ENCODE data around the gene CEP192. TPM values are rescaled to one million over a fixed set of nuclear protein-coding genes. Genes with fewer than 3 reads are reported as not detected.

CEP192 gene
- total RNA-seq, 1 donor from 2014 or later = 13.9 TPM

GRCh38 chr18:13032173-13032572 is 41.0 kb downstream of the CEP192 start:
- peaks cover 15% of the 10 kb centered on the region for H3K4me1 Mint-ChIP-seq (ENCODE audit: low read depth, unreplicated experiment)
- Histone ChIP-seq H3K4me3 (ENCODE audit: insufficient read depth, low read depth, low read length) (no peak overlapping the region), H3K9me3 (ENCODE audit: insufficient read depth, low read depth, low read length) (no peaks in the 10 kb centered on the region), H3K27me3 (ENCODE audit: insufficient read depth, low read length) (no peaks in the 10 kb centered on the region), H4K20me1 (ENCODE audit: insufficient read depth, low read length) (no peaks in the 10 kb centered on the region), H3K9ac (ENCODE audit: low read length) (no peak overlapping the region), H3K79me2 (ENCODE audit: insufficient read depth, low read length) (peaks cover 8% of the 10 kb centered on the region), H2AFZ (ENCODE audit: low read depth, low read length) (no peak overlapping the region), H3K27ac (ENCODE audit: low read depth, low read length) (no peak overlapping the region), H3K4me1 (ENCODE audit: insufficient read depth, low read length) (no peaks in the 10 kb centered on the region), H3K4me2 (ENCODE audit: low read length) (no peak overlapping the region), H3K36me3 (ENCODE audit: insufficient read depth, low read length) (peaks cover 26% of the 10 kb centered on the region)
- no peak overlapping the region for H3K4me3 Mint-ChIP-seq (ENCODE audit: unreplicated experiment)
- peaks cover 19% of the 10 kb centered on the region for H3K36me3 Mint-ChIP-seq (ENCODE audit: low read depth, unreplicated experiment)
- no peaks in the 10 kb centered on the region for H3K9me3 Mint-ChIP-seq (ENCODE audit: unreplicated experiment)
- TF ChIP-seq CTCF (IDR thresholded peaks at IDR 0.05; ENCODE audit: insufficient read depth, low read depth, low read length) = no peak
- TF ChIP-seq EZH2 (IDR thresholded peaks at IDR 0.05; ENCODE audit: insufficient read depth, low read length) = no peak
- H3K27me3 Mint-ChIP-seq (ENCODE audit: low read depth, unreplicated experiment) = no peaks in the 10 kb centered on the region
- no peak overlapping the region for H3K27ac Mint-ChIP-seq (ENCODE audit: unreplicated experiment)
- FAIRE-seq = no peak
- DNase-seq (ENCODE audit: low read depth) = no peak

- Mint-ChIP-seq H3K27ac (ENCODE audit: unreplicated experiment) (peak overlapping the region; percentile 43), H3K4me1 (ENCODE audit: low read depth, unreplicated experiment) (peaks cover 7% of the 10 kb centered on the region)
- TF ChIP-seq CTCF (IDR thresholded peaks at IDR 0.05; ENCODE audit: insufficient read depth, low read depth, low read length) = no peak
- TF ChIP-seq EZH2 (IDR thresholded peaks at IDR 0.05; ENCODE audit: insufficient read depth, low read length) = no peak
These were observed 44.2 kb downstream of the CEP192 start for GRCh38 chr18:13035249-13035914.

GRCh38 chr18:13036622-13037320 is 45.6 kb downstream of the CEP192 start:
- no peak for FAIRE-seq
- Mint-ChIP-seq H3K4me3 (ENCODE audit: unreplicated experiment) (no peak overlapping the region), H3K27ac (ENCODE audit: unreplicated experiment) (no peak overlapping the region)

More at GRCh38 chr18:13035249-13035914, 44.2 kb downstream of the CEP192 start:
- Histone ChIP-seq H2AFZ (ENCODE audit: low read depth, low read length) (no peak overlapping the region), H3K27ac (ENCODE audit: low read depth, low read length) (no peak overlapping the region), H3K9ac (ENCODE audit: low read length) (no peak overlapping the region), H3K9me3 (ENCODE audit: insufficient read depth, low read depth, low read length) (no peaks in the 10 kb centered on the region), H4K20me1 (ENCODE audit: insufficient read depth, low read length) (no peaks in the 10 kb centered on the region), H3K27me3 (ENCODE audit: insufficient read depth, low read length) (no peaks in the 10 kb centered on the region), H3K79me2 (ENCODE audit: insufficient read depth, low read length) (no peaks in the 10 kb centered on the region), H3K4me1 (ENCODE audit: insufficient read depth, low read length) (no peaks in the 10 kb centered on the region), H3K4me3 (ENCODE audit: insufficient read depth, low read depth, low read length) (no peak overlapping the region), H3K36me3 (ENCODE audit: insufficient read depth, low read length) (peaks cover 17% of the 10 kb centered on the region), H3K4me2 (ENCODE audit: low read length) (no peak overlapping the region)
- FAIRE-seq (no peak), DNase-seq (ENCODE audit: low read depth) (peak; percentile 59)
- Mint-ChIP-seq H3K27me3 (ENCODE audit: low read depth, unreplicated experiment) (no peaks in the 10 kb centered on the region), H3K9me3 (ENCODE audit: unreplicated experiment) (no peaks in the 10 kb centered on the region), H3K4me3 (ENCODE audit: unreplicated experiment) (no peak overlapping the region), H3K36me3 (ENCODE audit: low read depth, unreplicated experiment) (peaks cover 21% of the 10 kb centered on the region)

More at GRCh38 chr18:13036622-13037320, 45.6 kb downstream of the CEP192 start:
- no peaks in the 10 kb centered on the region for H3K79me2 ChIP-seq (ENCODE audit: insufficient read depth, low read length)
- no peak overlapping the region for H2AFZ ChIP-seq (ENCODE audit: low read depth, low read length)
- DNase-seq (ENCODE audit: low read depth) = peak; percentile 21
- no peaks in the 10 kb centered on the region for H4K20me1 ChIP-seq (ENCODE audit: insufficient read depth, low read length)
- H3K36me3 ChIP-seq (ENCODE audit: insufficient read depth, low read length) = peaks cover 8% of the 10 kb centered on the region
- H3K4me2 ChIP-seq (ENCODE audit: low read length) = no peak overlapping the region
- H3K9ac ChIP-seq (ENCODE audit: low read length) = no peak overlapping the region
- Mint-ChIP-seq H3K4me1 (ENCODE audit: low read depth, unreplicated experiment) (peaks cover 7% of the 10 kb centered on the region), H3K27me3 (ENCODE audit: low read depth, unreplicated experiment) (no peaks in the 10 kb centered on the region), H3K9me3 (ENCODE audit: unreplicated experiment) (no peaks in the 10 kb centered on the region), H3K36me3 (ENCODE audit: low read depth, unreplicated experiment) (peaks cover 16% of the 10 kb centered on the region)
- H3K4me1 ChIP-seq (ENCODE audit: insufficient read depth, low read length) = no peaks in the 10 kb centered on the region
- no peak for TF ChIP-seq CTCF (IDR thresholded peaks at IDR 0.05; ENCODE audit: insufficient read depth, low read depth, low read length)
- no peak for TF ChIP-seq EZH2 (IDR thresholded peaks at IDR 0.05; ENCODE audit: insufficient read depth, low read length)
- no peak overlapping the region for H3K27ac ChIP-seq (ENCODE audit: low read depth, low read length)
- H3K9me3 ChIP-seq (ENCODE audit: insufficient read depth, low read depth, low read length) = no peaks in the 10 kb centered on the region
- H3K27me3 ChIP-seq (ENCODE audit: insufficient read depth, low read length) = no peaks in the 10 kb centered on the region
- no peak overlapping the region for H3K4me3 ChIP-seq (ENCODE audit: insufficient read depth, low read depth, low read length)
